Measurements from ENCODE around the gene ANO2.

Gene ANO2

GRCh38 chr12:5516371-5517241 lies 428.5 kb downstream of the ANO2 start:
- no peak for DNase-seq (ENCODE audit: low spot score)

GRCh38 chr12:5515458-5515857 lies 429.6 kb downstream of the ANO2 start:
- no peak for DNase-seq (ENCODE audit: low spot score)

- DNase-seq (ENCODE audit: low spot score), result no peak
Measured at GRCh38 chr12:5514545-5514944, 430.5 kb downstream of the ANO2 start.

GRCh38 chr12:5514016-5514415 lies 431.0 kb downstream of the ANO2 start:
- DNase-seq (ENCODE audit: low spot score), result no peak

- DNase-seq (ENCODE audit: low spot score), result no peak
Measured at GRCh38 chr12:5513406-5513805, 431.7 kb downstream of the ANO2 start.
